ENCODE results near the gene KDM6B. TPM values are rescaled to one million over a fixed set of nuclear protein-coding genes. Genes with fewer than 3 reads are reported as not detected.
"Not testable (repeated sequence)": the region's sequence is repeated elsewhere in the genome, so short reads cannot be mapped to it uniquely, and the experiment has no call there.

Gene KDM6B
- total RNA-seq, 1 donor from 2014 or later: 96.3 TPM

DNA sequence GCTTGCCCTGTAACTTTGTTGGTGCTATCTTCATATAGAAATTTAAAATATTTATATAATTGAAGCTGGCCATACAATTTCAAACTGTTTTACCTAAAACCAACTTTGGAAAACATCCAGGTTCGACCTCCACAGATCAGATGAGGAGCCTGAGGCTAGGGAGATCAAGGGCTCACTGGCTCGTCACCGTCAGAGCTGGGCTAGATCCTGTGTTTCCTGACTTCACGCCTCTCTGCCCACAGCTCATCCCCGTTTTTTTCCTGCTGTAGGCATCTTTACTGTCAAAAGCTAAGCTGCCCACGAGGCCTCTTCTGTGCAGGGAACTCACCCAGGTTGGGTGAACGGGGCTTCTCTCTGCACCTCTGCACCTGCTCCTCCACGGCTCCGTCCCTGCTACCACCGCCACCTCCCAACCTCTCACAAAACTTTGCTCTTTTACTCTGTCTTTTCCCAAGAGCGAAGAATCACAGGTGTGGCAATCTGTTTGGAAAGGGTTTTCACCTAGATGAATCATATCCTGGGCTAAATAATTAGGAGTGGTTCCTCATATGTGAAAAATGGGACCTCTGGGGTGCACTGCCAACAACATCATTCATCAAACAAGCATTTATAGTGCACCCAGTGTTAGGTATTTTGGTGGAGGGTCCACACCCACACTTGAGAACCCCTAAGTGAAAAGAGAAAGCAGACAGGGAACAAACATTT is 24.8 kb upstream of the KDM6B start:
- TF ChIP-seq, protein P1, sequence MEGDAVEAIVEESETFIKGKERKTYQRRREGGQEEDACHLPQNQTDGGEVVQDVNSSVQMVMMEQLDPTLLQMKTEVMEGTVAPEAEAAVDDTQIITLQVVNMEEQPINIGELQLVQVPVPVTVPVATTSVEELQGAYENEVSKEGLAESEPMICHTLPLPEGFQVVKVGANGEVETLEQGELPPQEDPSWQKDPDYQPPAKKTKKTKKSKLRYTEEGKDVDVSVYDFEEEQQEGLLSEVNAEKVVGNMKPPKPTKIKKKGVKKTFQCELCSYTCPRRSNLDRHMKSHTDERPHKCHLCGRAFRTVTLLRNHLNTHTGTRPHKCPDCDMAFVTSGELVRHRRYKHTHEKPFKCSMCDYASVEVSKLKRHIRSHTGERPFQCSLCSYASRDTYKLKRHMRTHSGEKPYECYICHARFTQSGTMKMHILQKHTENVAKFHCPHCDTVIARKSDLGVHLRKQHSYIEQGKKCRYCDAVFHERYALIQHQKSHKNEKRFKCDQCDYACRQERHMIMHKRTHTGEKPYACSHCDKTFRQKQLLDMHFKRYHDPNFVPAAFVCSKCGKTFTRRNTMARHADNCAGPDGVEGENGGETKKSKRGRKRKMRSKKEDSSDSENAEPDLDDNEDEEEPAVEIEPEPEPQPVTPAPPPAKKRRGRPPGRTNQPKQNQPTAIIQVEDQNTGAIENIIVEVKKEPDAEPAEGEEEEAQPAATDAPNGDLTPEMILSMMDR (IDR thresholded peaks at IDR 0.05; ENCODE audit: unreplicated experiment): no peak
- no peaks in the 10 kb centered on the region for H3K36me3 Mint-ChIP-seq
- H3K9me3 Mint-ChIP-seq: no peaks in the 10 kb centered on the region
- H3K27me3 Mint-ChIP-seq (ENCODE audit: low read depth): peaks cover 5% of the 10 kb centered on the region
- no peak overlapping the region for H3K27ac Mint-ChIP-seq
- peaks cover under 1% of the 10 kb centered on the region for H3K4me1 Mint-ChIP-seq
- H3K4me3 Mint-ChIP-seq: no peak overlapping the region
- DNase-seq (ENCODE audit: low spot score in 2 of 2, unreplicated experiment in 2 of 2): no peak

DNA sequence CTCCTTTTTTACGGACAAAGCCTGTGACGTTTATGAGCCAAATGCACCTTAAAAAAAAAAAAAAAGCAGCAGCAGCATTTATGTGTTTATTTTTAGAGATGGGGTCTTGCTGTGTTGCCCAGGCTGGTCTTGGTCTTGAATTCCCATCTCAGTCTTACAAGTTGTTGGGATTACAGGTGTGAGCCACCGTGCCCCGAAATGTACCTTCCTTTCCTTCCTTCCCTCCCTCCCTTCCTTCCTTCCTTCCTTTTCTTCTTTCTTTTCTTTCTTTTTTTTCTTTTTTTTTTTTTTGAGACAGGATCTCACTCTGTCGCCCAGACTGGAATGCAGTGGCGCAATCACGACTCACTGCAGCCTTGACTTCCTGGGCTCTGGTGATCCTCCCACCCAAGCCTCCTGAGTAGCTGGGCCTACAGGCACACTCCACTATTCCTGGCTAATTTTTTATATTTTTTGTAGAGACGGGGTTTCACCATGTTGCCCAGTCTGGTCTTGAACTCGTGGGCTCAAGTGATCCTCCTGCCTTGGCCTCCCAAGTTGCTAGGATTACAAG is 24.1 kb upstream of the KDM6B start:
- not testable (repeated sequence) for H3K36me3 Mint-ChIP-seq; DNase-seq (ENCODE audit: low spot score in 2 of 2, unreplicated experiment in 2 of 2); H3K9me3 Mint-ChIP-seq; H3K27ac Mint-ChIP-seq; H3K4me3 Mint-ChIP-seq; H3K27me3 Mint-ChIP-seq (ENCODE audit: low read depth); H3K4me1 Mint-ChIP-seq

DNA sequence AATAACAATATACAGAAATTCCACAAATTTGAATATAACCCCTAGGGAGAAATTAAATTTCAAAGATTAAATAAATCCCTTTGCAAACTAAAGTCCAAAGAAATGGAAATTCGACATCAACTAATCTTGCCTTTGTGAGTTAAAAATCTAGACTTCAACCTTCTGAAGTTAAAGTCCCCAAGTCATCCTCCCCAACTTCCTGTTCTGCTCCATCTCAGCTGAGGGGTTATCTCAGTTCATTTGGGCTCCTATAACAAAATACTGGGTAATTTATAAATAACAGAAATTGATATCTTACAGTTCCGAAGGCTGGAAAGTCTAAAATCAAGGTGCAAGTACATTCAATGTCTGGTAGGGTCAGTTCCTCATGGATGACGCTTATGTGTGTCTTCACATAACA is 22.8 kb upstream of the KDM6B start:
- Mint-ChIP-seq H3K27me3 (ENCODE audit: low read depth) (peaks cover 5% of the 10 kb centered on the region), H3K36me3 (no peaks in the 10 kb centered on the region), H3K4me1 (no peaks in the 10 kb centered on the region), H3K9me3 (no peaks in the 10 kb centered on the region), H3K27ac (no peak overlapping the region), H3K4me3 (no peak overlapping the region)
- DNase-seq (ENCODE audit: low spot score in 2 of 2, unreplicated experiment in 2 of 2): no peak
- TF ChIP-seq, protein P1 (IDR thresholded peaks at IDR 0.05; ENCODE audit: unreplicated experiment): no peak

DNA sequence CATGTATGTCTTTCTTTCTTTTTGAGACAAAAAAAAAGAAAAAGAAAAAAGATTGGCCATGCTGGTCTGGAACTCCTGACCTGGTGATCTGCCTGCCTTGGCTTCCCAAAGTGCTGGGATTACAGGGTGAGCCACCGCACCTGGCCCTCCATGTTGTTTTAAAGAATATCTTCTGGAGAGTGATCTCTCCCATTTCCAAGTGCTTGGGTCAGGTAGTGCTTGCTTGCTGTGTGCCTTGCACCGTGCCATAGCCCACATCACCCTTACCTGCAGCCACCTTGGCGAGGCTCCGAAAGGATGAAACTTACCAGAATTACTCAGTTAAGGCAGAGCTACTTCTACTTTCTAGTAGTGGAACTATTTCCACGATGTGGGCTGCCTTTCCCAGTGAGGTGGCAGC is 19.0 kb upstream of the KDM6B start:
- Mint-ChIP-seq H3K27me3 (ENCODE audit: low read depth) (peaks cover 4% of the 10 kb centered on the region), H3K9me3 (no peaks in the 10 kb centered on the region), H3K4me3 (no peak overlapping the region), H3K36me3 (no peaks in the 10 kb centered on the region), H3K27ac (no peak overlapping the region), H3K4me1 (peaks cover 10% of the 10 kb centered on the region)
- TF ChIP-seq, protein P1 (IDR thresholded peaks at IDR 0.05; ENCODE audit: unreplicated experiment): no peak
- DNase-seq (ENCODE audit: low spot score in 2 of 2, unreplicated experiment in 2 of 2): no peak

DNA sequence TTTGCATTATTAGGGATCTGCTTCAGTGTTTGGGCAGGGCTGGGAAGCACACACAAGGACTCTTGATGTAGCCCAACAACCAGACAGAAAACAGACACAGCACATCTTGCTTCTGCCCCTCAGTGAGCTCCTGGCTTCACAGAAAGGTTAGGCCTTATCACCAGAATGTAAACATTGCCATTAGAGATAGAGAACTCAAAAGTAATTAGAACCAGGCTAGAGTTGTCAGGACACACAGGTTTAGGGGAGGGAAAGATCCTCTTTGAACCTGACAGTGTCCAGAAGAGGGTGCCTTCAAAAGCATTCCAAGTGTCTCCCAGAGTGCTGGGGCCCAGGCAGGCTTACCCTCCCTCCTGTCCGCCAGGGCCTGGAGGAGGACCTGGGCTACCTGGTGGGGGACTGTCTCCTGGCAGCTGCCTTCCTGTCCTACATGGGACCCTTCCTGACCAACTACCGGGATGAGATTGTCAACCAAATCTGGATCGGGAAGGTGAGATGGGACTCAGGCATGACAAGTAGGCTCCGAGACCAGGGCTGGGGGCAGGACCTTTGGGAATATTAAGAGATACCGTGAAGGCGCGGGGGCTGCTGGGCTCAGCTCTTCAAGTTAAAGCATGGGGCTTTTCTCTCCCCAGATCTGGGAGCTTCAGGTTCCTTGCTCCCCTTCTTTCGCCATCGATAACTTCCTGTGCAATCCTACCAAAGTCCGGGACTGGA is 16.9 kb upstream of the KDM6B start:
- no peak overlapping the region for H3K4me3 Mint-ChIP-seq
- H3K27ac Mint-ChIP-seq: no peak overlapping the region
- DNase-seq (ENCODE audit: low spot score in 2 of 2, unreplicated experiment in 2 of 2): no peak
- peaks cover 10% of the 10 kb centered on the region for H3K4me1 Mint-ChIP-seq
- no peaks in the 10 kb centered on the region for H3K36me3 Mint-ChIP-seq
- H3K27me3 Mint-ChIP-seq (ENCODE audit: low read depth): peaks cover 4% of the 10 kb centered on the region
- no peaks in the 10 kb centered on the region for H3K9me3 Mint-ChIP-seq
- TF ChIP-seq, protein P1 (IDR thresholded peaks at IDR 0.05; ENCODE audit: unreplicated experiment): no peak

DNA sequence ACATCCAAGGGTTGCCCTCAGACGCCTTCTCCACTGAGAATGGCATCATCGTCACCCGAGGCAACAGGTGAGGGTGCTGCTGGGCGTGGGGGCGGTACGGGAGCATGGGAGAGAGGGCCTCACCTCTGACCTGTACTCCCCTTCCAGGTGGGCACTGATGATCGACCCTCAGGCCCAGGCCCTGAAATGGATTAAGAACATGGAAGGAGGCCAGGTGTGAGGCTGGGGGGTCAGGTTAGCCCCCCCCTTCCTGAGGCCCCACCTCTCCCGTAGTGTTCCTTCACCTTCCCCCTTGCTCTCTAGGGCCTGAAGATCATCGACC is 16.4 kb upstream of the KDM6B start:
- Mint-ChIP-seq H3K4me3 (no peak overlapping the region), H3K36me3 (no peaks in the 10 kb centered on the region), H3K27ac (no peak overlapping the region), H3K4me1 (peaks cover 10% of the 10 kb centered on the region), H3K9me3 (no peaks in the 10 kb centered on the region), H3K27me3 (ENCODE audit: low read depth) (peaks cover 4% of the 10 kb centered on the region)
- DNase-seq (ENCODE audit: low spot score in 2 of 2, unreplicated experiment in 2 of 2): no peak
- TF ChIP-seq, protein P1 (IDR thresholded peaks at IDR 0.05; ENCODE audit: unreplicated experiment): no peak
